H1 (cell line): ENCODE measurements around the gene SLC24A3. TPM values are rescaled to one million over a fixed set of nuclear protein-coding genes. Genes with fewer than 3 reads are reported as not detected.

Experiments used
- EP300 ChIP-seq, 2 experiments: IDR thresholded peaks; 1 replicate in 1 of 2; 2 replicates in 1 of 2; pipeline ENCODE4 v1.6.1; 2011 to 2012; ENCODE audit warnings: low read depth in 2 of 2, low read length in 2 of 2, mild to moderate bottlenecking in 2 of 2, borderline replicate concordance in 1 of 2, inconsistent platforms in 1 of 2, moderate library complexity in 1 of 2
- GTF2F1 ChIP-seq: IDR thresholded peaks from 2 replicates; pipeline ENCODE4 v1.6.1; 2012; ENCODE audit warnings: low read depth, low read length, improper control_type of control experiment, borderline replicate concordance
- KDM5A ChIP-seq: fragments of 200-600 bp; IDR thresholded peaks from 2 replicates; pipeline ENCODE4 v1.7.1; 2012; ENCODE audit warnings: mild to moderate bottlenecking, low read length, inconsistent platforms, mixed read lengths
- NANOG ChIP-seq: IDR thresholded peaks from 2 replicates; pipeline ENCODE4 v1.6.1; 2011; ENCODE audit warnings: low read length, low read depth, mild to moderate bottlenecking, inconsistent platforms; ENCODE audit not compliant: insufficient read depth, poor library complexity, severe bottlenecking
- NRF1 ChIP-seq: IDR thresholded peaks from 2 replicates; pipeline ENCODE4 v1.6.1; 2011; ENCODE audit warnings: mild to moderate bottlenecking, low read depth, low read length, improper control_type of control experiment
- polyA plus RNA-seq, 7 experiments: library from polyadenylated mRNA; depleted of rRNA in 3 of 7; stranded (reverse) in 5 of 7; unstranded in 2 of 7; fragments of >200 nt in 5 of 7; fragments of 200-250 nt in 2 of 7; gene quantifications; 1 replicate in 5 of 7; 2 replicates in 1 of 7; 4 replicates in 1 of 7; pipeline versions ENCODE4 v1.2.1 to v1.2.3, GENCODE V29; 2011 to 2013; ENCODE audit warnings: missing spikeins in 2 of 7, mixed read lengths in 2 of 7
- total RNA-seq: library from RNA; stranded (reverse); fragmentation: NEBNext Ultra II Directional; extraction: Animal tissue kit (Norgen Biotek cat#: 25700); gene quantifications from 2 replicates; pipeline ENCODE4 v1.2.1, GENCODE V29; 2021
- TF ChIP-seq, protein P1 (sequence below): fragments of 300-600 bp; sonication (generic); IDR thresholded peaks from 2 replicates; pipeline ENCODE4 v1.7.1; 2012; ENCODE audit warnings: low read length, moderate library complexity, mild to moderate bottlenecking, inconsistent platforms; ENCODE audit not compliant: insufficient replicate concordance
- TF ChIP-seq, protein P2 (sequence below): IDR thresholded peaks from 2 replicates; pipeline ENCODE4 v1.6.1; 2012; ENCODE audit warnings: inconsistent platforms

The SLC24A3 gene
- total and polyA plus RNA-seq, 2 of the 8 experiments (the other 6 are each of a cell fraction or from before 2014, with no cell fraction given): 4.5 to 6.3 TPM

DNA sequence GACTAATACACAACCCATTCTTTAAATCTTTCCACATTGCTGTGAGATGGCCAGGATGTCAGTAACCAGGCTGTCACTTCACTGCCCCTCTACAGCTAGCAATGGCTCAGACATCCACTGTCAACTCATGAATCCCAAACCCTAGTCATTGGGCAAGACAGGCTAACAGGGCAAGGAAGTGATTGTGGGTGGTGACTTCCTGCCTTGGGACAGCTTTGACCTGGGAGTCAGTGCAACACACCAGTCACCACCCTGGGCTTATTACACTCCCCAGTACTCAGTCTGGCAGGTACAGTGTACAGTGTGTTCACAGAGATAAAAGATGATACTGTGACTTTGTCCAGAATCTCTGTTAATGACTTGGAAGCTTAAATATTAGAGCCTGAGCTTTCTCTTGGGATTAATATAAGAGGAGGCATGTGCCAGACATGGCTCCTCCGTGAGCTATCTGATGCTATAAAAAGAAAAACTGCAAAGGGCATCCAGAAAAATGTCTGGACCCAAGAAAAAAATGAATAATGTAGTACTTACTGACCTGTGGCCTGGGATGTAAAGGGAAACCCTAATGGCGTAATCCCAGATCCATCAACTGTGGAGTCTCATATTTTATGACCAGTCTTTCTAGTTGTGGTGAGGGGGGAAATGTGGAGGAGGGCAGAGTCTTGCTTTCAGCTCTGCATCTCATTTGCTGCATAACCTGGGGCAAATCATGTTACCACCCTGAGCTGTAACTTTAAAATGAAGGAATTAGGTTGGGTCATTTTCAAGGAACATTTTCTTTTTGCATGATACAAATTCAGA lies 244.4 kb downstream of the SLC24A3 start (continued):
- no peak for TF ChIP-seq NANOG
- no peak for TF ChIP-seq KDM5A
- no peak for TF ChIP-seq GTF2F1
- TF ChIP-seq, protein P1, sequence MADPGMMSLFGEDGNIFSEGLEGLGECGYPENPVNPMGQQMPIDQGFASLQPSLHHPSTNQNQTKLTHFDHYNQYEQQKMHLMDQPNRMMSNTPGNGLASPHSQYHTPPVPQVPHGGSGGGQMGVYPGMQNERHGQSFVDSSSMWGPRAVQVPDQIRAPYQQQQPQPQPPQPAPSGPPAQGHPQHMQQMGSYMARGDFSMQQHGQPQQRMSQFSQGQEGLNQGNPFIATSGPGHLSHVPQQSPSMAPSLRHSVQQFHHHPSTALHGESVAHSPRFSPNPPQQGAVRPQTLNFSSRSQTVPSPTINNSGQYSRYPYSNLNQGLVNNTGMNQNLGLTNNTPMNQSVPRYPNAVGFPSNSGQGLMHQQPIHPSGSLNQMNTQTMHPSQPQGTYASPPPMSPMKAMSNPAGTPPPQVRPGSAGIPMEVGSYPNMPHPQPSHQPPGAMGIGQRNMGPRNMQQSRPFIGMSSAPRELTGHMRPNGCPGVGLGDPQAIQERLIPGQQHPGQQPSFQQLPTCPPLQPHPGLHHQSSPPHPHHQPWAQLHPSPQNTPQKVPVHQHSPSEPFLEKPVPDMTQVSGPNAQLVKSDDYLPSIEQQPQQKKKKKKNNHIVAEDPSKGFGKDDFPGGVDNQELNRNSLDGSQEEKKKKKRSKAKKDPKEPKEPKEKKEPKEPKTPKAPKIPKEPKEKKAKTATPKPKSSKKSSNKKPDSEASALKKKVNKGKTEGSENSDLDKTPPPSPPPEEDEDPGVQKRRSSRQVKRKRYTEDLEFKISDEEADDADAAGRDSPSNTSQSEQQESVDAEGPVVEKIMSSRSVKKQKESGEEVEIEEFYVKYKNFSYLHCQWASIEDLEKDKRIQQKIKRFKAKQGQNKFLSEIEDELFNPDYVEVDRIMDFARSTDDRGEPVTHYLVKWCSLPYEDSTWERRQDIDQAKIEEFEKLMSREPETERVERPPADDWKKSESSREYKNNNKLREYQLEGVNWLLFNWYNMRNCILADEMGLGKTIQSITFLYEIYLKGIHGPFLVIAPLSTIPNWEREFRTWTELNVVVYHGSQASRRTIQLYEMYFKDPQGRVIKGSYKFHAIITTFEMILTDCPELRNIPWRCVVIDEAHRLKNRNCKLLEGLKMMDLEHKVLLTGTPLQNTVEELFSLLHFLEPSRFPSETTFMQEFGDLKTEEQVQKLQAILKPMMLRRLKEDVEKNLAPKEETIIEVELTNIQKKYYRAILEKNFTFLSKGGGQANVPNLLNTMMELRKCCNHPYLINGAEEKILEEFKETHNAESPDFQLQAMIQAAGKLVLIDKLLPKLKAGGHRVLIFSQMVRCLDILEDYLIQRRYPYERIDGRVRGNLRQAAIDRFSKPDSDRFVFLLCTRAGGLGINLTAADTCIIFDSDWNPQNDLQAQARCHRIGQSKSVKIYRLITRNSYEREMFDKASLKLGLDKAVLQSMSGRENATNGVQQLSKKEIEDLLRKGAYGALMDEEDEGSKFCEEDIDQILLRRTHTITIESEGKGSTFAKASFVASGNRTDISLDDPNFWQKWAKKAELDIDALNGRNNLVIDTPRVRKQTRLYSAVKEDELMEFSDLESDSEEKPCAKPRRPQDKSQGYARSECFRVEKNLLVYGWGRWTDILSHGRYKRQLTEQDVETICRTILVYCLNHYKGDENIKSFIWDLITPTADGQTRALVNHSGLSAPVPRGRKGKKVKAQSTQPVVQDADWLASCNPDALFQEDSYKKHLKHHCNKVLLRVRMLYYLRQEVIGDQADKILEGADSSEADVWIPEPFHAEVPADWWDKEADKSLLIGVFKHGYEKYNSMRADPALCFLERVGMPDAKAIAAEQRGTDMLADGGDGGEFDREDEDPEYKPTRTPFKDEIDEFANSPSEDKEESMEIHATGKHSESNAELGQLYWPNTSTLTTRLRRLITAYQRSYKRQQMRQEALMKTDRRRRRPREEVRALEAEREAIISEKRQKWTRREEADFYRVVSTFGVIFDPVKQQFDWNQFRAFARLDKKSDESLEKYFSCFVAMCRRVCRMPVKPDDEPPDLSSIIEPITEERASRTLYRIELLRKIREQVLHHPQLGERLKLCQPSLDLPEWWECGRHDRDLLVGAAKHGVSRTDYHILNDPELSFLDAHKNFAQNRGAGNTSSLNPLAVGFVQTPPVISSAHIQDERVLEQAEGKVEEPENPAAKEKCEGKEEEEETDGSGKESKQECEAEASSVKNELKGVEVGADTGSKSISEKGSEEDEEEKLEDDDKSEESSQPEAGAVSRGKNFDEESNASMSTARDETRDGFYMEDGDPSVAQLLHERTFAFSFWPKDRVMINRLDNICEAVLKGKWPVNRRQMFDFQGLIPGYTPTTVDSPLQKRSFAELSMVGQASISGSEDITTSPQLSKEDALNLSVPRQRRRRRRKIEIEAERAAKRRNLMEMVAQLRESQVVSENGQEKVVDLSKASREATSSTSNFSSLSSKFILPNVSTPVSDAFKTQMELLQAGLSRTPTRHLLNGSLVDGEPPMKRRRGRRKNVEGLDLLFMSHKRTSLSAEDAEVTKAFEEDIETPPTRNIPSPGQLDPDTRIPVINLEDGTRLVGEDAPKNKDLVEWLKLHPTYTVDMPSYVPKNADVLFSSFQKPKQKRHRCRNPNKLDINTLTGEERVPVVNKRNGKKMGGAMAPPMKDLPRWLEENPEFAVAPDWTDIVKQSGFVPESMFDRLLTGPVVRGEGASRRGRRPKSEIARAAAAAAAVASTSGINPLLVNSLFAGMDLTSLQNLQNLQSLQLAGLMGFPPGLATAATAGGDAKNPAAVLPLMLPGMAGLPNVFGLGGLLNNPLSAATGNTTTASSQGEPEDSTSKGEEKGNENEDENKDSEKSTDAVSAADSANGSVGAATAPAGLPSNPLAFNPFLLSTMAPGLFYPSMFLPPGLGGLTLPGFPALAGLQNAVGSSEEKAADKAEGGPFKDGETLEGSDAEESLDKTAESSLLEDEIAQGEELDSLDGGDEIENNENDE: no peak
- no peak for TF ChIP-seq EP300 (IDR thresholded peaks at IDR 0.05; ENCODE audit: borderline replicate concordance in 1 of 2, low read depth in 2 of 2, low read length in 2 of 2)
- no peak for TF ChIP-seq NRF1
- TF ChIP-seq, protein P2, sequence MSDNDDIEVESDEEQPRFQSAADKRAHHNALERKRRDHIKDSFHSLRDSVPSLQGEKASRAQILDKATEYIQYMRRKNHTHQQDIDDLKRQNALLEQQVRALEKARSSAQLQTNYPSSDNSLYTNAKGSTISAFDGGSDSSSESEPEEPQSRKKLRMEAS: no peak
